SK-N-DZ (cell line): ENCODE measurements around the gene STXBP4.

Source experiments
- small RNA-seq, 2 experiments: library from RNA; depleted of rRNA; stranded (forward); fragments of <200 nt; gene quantifications; one replicate each; pipeline ENCODE3, GENCODE V24; 2014

STXBP4 gene

Small RNA genes within 50 kb of the gene (small RNA-seq; reads per million reads assigned to genes)
- gene AC007485.1 = 0 reads per million in 2 experiments
